GM19025 (cell line): ENCODE measurements around the gene TIAM2.

ENCODE experiments used
- ATAC-seq: cut with Tn5 transposase; IDR thresholded peaks from one replicate; pipeline ENCODE4 v1.9.1; 2021; ENCODE audit warnings: mild to moderate bottlenecking, low read depth, moderate library complexity; ENCODE audit not compliant: unreplicated experiment

TIAM2 gene

GRCh38 chr6:155121699-155122098, 126.6 kb downstream of the TIAM2 start:
- ATAC-seq, result no peak

- ATAC-seq, result no peak
Observed at GRCh38 chr6:155122199-155122950, 127.3 kb downstream of the TIAM2 start.

- no peak for ATAC-seq
Observed at GRCh38 chr6:155123520-155123919, 128.4 kb downstream of the TIAM2 start.

GRCh38 chr6:155125906-155126305, 130.8 kb downstream of the TIAM2 start:
- no peak for ATAC-seq

- no peak for ATAC-seq
Observed at GRCh38 chr6:155126727-155127439, 131.8 kb downstream of the TIAM2 start.

GRCh38 chr6:155128977-155129376, 133.9 kb downstream of the TIAM2 start:
- ATAC-seq, result no peak

- ATAC-seq, result no peak
Observed at GRCh38 chr6:155129744-155130143, 134.6 kb downstream of the TIAM2 start.

GRCh38 chr6:155130161-155130853, 135.2 kb downstream of the TIAM2 start:
- no peak for ATAC-seq

- ATAC-seq, result no peak
Observed at GRCh38 chr6:155132617-155133016, 137.5 kb downstream of the TIAM2 start.

GRCh38 chr6:155141002-155141401, 145.9 kb downstream of the TIAM2 start:
- no peak for ATAC-seq

- no peak for ATAC-seq
Observed at GRCh38 chr6:155141512-155141911, 146.4 kb downstream of the TIAM2 start.

GRCh38 chr6:155142168-155143028, 147.3 kb downstream of the TIAM2 start:
- ATAC-seq, result no peak

GRCh38 chr6:155143029-155143577, 148.0 kb downstream of the TIAM2 start:
- no peak for ATAC-seq

- no peak for ATAC-seq
Observed at GRCh38 chr6:155143578-155144106, 148.5 kb downstream of the TIAM2 start.

GRCh38 chr6:155146205-155146604, 151.1 kb downstream of the TIAM2 start:
- no peak for ATAC-seq

- ATAC-seq, result no peak
Observed at GRCh38 chr6:155147958-155148663, 153.0 kb downstream of the TIAM2 start.

GRCh38 chr6:155150967-155151671, 156.0 kb downstream of the TIAM2 start:
- no peak for ATAC-seq

- no peak for ATAC-seq
Observed at GRCh38 chr6:155152211-155153076, 157.3 kb downstream of the TIAM2 start.
